ENCODE data around the gene SPACA4. TPM values are rescaled to one million over a fixed set of nuclear protein-coding genes. Genes with fewer than 3 reads are reported as not detected.
A peak's percentile ranks its signal among the peaks of the same experiment; 100 is the strongest.

Gene SPACA4
- total RNA-seq, 1 donor from 2014 or later, result not detected

DNA sequence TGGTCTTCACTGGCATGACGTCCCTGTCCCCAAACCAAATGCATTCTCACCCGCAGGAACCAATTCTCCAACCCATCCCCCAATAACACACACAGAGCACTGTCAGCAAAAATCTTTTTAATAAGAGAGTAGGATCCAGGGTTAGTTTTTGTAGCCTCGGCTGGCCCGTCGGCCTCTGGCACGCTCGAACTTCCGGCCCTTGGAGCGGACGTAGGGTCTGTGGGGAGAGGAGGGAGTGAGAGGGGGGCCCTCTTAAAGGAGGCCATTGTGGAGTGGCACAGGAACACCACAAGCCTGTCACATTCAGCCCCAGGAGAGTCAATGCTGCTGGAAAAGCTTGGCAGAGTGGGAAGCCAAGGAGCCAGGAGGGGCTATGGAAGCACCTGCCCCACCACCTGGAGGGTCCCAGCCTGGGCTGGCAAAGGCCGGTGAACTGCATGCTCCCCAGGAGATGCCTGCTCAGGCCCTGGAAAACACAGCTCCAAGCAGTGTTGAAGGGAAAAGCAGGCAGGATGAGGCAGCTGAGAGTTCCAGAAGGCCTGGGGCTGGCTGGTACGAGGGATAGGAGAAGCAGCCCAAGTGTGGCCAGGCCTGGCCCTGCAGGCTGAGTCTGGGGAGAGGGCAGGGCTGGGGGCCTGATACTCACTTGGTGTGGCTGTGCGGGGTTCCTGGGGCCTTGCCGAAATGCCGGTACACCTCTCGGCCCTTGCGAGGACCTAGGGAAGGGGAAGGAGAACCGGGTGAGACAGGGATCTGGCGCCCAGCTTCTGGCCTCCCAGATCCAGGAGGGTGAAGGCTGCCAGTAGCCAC is 8.9 kb downstream of the SPACA4 start:
- ATAC-seq (no peak), DNase-seq (ENCODE audit: low spot score) (no peak)
- intact Hi-C loops (cut with DNase I), result no loop called here

DNA sequence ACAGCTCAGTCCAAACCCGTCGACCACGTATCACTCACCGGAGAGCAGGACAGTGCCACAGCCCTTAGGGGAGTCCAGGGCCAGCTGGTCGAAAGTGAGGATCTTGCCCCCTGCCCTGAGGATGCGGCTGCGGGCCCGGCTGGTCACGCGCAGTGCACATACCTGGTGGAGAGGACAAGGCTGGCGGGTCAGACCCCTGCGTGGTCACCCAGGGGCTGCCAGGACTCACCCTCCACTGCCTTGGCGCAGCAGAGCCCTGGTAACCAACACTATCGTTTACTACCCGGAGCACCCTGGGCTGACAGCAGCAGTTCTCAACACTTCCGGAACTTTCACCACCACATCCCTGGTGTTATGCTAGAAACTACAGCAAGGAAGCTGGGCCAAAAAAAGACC is 9.5 kb downstream of the SPACA4 start:
- ATAC-seq, result no peak
- DNase-seq (ENCODE audit: low spot score), result no peak
- intact Hi-C loops (cut with DNase I), result no loop called here

DNA sequence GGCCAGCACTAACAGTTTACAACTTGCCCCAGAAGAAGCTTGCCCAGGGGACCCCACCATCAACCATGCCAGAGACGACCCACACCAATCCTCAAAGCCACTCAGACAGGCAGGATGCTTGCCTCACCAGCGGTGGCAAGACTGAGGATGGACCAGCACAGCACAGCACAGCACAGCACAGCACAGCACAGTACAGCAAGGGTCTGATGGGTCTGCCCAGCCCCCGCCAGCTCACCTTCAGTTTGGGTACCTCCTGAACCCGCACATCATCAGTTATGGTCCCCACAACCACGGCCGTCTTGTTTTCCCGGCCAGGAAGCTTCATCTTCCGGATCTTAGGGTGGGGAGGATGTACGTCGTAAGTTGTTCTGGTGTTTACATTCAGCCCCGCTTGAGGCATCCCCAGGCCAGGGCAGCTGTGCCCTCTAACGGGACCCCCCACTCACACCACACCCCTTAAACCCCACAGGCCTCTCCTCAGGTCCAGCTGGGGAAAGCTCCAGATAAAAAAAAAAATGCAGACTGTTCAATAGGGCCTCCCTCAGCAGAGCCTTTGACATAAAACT is 10.0 kb downstream of the SPACA4 start:
- no peak for DNase-seq (ENCODE audit: low spot score)
- no peak for ATAC-seq
- intact Hi-C loops (cut with DNase I), result no loop called here

DNA sequence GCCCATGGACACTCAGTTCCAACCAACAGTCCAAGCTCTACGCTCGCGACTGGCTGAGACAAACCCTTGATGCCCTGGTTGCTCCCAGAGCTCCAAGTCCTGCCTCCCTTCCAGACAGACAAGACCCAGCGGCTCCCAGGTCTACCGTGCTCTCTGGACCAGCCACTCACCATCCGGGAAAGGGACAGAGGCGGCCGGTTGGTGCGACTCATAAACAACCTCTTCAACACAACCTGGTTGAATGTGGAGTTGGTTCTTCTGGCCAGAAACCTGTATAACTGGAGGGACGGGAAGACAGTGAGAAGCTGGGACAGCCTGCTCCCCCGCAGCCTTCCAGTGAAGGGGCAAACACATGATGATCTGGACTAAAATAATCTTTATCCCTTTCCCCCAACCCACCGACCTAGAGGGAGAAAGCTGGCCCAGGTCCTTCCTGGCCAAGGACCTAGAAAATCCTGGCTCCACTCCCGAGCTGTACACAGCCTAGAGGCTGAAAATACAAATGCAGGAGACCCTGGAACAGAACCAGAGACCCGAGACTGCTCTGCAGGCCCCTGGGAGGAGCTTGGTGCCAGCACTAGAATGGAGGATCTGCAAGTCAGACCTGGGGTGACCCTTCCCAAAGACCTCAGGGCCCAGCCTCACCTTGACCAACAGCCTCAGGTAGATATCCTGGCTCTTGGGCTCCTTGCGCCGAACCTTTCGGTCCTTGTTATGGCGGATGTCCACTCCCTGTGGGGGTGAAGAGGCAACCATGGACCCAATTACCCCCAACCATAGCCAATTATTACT is 10.8 kb downstream of the SPACA4 start:
- DNase-seq (ENCODE audit: low spot score), result no peak
- no peak for ATAC-seq
- intact Hi-C loops (cut with DNase I), result no loop called here

DNA sequence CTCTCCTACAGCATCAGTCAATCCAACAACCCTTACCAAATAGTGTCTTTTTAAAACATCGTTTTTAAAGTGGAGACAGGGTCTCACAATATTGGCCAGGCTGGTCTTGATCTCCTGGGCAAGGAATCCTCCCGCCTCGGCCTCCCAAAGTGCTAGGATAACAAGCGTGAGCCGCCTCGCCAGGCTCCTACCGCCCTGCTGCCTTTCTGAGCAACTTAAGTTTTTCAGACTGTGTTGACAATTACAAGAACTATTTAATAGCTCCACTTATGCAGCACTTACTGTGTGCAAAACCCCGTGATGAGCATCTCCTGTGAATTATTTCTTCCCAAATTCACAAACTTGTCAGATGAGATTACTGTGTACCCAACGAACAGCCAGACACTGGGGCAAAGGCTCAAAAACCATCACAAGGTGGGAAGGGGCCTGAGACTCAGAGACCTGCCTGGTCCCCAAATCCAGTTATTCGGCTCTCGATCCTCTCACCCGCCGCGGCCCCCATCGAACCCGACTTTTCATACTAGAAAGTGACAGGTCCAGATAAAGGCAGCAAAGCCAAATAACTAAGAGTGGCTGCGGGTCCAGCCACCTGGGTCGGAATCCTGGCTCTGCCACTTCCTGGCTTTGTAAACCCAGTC is 11.9 kb downstream of the SPACA4 start:
- DNase-seq (ENCODE audit: low spot score) (no peak), ATAC-seq (no peak)
- intact Hi-C loops (cut with DNase I), result no loop called here

DNA sequence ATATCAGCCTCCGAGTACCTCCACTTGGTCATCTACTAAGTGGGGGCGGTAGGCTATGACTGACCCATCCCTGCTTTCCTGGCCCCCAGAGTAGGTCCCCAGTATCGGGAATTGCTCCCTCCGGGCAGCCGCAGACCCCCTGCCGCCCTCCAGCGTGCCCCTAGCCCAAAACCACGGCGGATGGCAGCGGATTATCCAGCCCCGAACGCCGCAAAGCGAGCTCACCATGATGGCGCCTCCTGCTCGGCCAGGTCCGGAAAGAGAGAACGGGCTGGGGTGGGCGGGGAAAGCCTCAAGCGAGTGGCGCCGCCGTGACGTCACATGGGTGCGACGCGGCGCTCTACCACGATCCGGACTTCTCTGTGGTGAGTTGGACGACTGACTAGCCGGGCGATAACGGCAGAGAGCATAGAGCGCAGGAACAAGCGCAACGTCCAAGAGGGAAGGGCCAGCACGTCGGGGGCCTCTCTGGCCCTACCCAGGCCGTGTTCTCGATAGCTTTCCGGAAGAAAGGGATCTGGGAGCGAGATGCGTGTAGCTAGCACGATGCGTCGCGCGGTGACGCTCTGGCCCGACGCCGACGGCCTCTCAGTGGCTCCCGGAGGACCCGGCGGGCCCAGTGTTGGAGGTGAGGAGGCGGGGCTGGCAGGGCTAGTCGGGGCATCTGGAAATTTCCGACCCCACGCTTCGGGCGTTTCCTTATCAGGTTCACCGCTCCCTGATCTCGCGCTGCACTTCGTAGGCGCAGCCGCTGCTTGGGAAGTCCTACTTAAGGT is 12.6 kb downstream of the SPACA4 start, which contains the start of the genes RPL18 and SPHK2:
TSS of gene RPL18 (minus strand) at position 263 of the 776 bp plus-strand sequence. CDS start at position 228, 35 bp downstream.
TSS of gene SPHK2 (plus strand) at position 591 of the 776 bp plus-strand sequence. CDS start 1,009 bp downstream, outside the sequence.
- intact Hi-C loops (cut with DNase I), result no loop called here
- peak; percentile 97 for DNase-seq (ENCODE audit: low spot score)
- peak; percentile 95 for ATAC-seq

DNA sequence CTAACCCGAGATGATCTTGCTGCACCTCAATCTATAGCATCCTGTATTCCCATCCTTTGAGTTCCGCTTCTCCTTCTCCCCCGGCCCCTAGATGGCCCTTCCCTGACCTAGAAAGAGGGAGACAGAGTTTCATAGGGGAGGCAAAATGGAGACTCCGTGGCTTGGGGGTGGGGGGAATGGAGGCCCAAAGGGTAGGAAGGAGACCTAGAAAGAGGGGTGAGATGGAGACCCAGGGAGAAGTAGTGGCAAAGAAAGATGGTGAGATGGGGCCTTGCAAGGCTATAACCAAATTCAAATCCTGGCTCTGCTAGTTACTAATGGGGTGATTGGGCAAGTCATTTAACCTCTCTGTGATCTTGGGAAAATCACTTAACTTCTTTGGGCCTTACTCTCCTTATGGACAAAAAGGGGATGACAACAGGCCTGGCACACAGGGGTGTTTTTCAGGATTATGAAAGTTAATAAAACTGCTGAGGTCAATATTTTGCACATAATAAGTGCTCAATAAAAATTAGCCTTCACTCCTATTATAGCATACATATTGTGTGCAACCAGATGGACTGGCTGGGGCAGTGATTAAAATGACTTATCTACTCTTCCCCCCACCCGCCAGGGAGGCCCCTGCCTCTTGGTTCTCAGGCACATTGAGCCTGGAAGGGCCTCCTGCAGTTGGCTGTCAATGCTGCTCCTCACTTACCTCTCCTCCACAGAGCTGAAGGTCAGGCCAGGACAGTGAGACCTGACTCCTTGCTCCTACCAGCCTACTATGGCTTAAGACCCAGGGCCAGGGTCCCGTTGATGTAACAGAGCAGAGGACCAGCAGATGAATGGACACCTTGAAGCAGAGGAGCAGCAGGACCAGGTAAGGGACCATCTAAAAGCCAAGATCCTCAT is 13.4 kb downstream of the SPACA4 start:
- ATAC-seq (no peak), DNase-seq (ENCODE audit: low spot score) (no peak)
- intact Hi-C loops (cut with DNase I), result no loop called here

DNA sequence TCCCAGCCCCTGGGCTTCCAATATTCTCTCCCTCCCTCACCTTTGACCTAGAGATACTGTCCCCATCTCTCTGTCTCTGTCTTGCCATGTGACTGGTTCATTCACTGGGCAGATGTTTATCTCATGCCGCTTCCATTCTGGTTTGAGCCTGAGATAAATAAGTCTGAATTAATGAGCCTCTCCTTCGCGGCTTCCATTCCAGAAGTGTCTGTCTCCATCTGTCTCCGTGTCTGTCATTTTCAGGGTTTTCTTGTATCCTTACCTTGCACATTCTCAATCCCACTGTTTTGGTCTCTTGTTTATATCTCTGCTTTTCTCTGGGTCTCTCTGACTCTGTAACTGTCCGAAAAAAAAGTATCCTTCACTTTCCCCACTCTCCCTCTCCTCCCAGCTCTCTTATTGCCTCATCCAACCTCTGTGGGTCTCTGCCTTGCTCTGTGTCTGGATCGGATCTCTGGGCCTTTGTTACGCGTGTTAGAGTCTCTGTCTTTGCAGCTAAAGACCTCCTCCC is 17.1 kb downstream of the SPACA4 start:
- ATAC-seq, result no peak
- intact Hi-C loops (cut with DNase I), result no loop called here

DNA sequence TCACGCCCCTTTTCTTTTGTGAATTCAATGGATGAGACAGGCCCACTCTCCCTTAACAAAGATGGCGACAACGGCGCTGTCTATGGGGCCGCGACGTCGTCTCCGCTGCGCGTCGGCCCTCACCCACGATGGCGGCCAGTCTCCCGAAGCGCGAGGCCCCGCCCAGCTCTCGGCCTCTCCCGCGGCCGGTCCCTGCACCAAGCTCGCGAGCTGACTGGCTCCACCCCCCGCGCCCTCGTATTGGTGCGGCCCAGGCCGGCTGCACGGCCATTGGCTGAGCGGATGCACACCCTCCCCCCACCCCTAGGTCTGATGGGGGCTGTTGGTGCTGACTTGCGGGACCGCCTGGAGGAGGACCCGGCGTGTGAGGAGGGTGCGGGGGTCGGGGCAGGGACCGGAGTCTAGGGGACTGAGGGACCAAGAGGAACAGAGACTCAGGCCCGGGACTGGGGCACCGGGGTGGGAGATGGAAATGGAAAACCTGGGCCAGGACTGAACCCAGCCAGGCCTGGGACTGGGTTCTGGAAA is 17.6 kb downstream of the SPACA4 start:
- ATAC-seq (peak; percentile 88), DNase-seq (ENCODE audit: low spot score) (peak; percentile 99)
- intact Hi-C loops (cut with DNase I), result no loop called here

More for the DNA sequence above, 17.1 kb downstream of the SPACA4 start:
- no peak for DNase-seq (ENCODE audit: low spot score)

DNA sequence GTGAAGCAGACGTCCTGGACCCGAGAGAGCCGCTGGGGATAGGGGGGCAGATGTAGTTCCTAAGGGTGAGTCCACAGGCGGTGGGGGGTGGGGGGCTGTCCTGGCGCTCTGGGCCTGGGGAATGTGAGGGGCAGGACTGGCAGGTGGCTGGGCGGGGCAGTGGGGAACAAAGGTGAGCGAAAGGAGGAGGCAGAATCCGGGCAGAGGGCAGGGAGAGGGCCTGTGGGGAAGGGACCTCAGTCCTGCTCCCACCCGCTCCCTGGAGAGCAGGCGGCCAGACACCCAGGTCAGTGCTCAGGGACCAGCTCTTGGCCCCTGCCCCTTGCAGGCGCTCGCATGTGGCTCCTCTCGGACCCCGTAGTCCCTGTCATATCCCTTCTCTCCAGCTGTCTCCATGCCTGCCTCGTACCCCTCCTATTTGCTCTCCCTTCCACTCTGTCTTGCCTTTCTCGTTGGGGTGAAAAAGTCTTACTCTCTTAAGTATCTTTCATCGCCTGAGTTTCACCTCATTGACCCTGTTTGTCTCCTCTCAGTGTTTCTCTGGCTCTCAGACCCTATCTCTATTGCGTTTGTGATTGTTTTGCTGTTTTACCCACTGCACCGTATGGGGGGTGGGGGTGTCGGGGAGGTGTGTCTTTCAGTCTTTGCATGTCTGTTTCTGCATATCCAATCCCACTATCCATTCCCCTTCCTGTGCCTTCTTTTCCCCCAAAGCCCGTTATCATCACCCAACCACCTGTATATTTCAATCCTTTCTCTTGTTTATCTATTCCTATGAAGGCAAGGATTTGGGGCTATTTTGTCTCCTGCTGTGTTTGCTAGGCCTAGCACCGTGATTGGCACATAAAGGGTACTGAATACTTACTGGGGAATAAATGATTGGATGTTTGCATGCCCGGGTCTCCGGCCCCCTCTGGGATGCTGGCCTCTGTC is 18.5 kb downstream of the SPACA4 start:
- no peak for DNase-seq (ENCODE audit: low spot score)
- intact Hi-C loops (cut with DNase I), result no loop called here
- no peak for ATAC-seq

DNA sequence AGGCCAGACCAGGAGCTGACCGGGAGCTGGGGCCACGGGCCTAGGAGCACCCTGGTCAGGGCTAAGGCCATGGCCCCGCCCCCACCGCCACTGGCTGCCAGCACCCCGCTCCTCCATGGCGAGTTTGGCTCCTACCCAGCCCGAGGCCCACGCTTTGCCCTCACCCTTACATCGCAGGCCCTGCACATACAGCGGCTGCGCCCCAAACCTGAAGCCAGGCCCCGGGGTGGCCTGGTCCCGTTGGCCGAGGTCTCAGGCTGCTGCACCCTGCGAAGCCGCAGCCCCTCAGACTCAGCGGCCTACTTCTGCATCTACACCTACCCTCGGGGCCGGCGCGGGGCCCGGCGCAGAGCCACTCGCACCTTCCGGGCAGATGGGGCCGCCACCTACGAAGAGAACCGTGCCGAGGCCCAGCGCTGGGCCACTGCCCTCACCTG is 19.4 kb downstream of the SPACA4 start:
- intact Hi-C loops (cut with DNase I), result no loop called here
- no peak for DNase-seq (ENCODE audit: low spot score)
- no peak for ATAC-seq

DNA sequence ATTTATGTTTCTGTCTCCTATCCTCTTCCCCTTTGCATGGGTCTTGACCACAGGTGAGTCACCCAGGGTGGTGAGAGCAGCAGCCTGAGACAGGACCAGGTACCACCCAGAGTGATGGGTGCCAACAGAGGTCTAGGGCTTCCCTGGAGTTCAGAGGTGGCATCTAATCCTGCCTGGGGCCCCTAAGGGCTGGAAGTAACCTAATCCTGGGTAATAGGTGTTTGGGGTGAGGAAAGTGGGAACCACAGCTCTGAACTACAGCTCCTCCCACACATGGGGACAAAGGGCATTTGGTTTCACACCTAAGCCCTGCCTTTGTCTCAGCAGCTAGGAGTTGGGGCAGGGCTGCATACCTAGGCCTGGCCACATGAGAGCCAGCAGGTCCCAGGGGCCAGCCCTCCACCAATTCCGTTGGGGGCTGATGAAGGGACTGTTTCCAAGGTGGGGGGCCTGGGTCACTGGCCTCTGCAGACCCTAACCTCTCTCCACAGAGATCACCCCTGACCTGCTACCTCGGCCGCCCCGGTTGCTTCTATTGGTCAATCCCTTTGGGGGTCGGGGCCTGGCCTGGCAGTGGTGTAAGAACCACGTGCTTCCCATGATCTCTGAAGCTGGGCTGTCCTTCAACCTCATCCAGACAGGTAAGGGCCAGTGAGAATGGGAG is 20.8 kb downstream of the SPACA4 start:
- ATAC-seq (no peak), DNase-seq (ENCODE audit: low spot score) (no peak)
- intact Hi-C loops (cut with DNase I), result no loop called here

DNA sequence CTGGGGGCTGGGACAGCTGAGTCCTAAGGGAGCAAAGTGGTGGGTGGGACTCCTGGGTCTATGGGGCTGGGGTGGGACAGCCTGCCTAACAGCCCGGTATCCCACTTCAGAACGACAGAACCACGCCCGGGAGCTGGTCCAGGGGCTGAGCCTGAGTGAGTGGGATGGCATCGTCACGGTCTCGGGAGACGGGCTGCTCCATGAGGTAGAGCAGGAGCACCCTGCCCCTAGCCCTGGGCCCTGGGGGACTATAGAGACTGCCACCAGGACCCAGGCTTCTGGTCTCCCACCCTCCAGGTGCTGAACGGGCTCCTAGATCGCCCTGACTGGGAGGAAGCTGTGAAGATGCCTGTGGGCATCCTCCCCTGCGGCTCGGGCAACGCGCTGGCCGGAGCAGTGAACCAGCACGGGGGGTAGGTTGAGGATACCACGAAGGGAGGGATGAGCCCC is 21.3 kb downstream of the SPACA4 start:
- no peak for DNase-seq (ENCODE audit: low spot score)
- intact Hi-C loops (cut with DNase I), result no loop called here
- ATAC-seq, result no peak

DNA sequence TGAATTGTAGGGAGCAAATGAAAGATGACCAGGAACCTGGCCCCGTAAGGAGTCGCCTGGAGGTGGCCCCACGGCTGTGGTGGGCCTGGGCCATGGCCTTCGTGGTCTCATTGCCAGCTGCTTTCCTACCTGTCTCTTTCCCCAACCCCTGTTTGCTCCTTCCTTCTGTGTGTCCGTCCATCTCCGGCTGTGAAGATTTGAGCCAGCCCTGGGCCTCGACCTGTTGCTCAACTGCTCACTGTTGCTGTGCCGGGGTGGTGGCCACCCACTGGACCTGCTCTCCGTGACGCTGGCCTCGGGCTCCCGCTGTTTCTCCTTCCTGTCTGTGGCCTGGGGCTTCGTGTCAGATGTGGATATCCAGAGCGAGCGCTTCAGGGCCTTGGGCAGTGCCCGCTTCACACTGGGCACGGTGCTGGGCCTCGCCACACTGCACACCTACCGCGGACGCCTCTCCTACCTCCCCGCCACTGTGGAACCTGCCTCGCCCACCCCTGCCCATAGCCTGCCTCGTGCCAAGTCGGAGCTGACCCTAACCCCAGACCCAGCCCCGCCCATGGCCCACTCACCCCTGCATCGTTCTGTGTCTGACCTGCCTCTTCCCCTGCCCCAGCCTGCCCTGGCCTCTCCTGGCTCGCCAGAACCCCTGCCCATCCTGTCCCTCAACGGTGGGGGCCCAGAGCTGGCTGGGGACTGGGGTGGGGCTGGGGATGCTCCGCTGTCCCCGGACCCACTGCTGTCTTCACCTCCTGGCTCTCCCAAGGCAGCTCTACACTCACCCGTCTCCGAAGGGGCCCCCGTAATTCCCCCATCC is 22.1 kb downstream of the SPACA4 start:
- intact Hi-C loops (cut with DNase I), result no loop called here
- DNase-seq (ENCODE audit: low spot score), result peak; percentile 71
- ATAC-seq, result no peak

DNA sequence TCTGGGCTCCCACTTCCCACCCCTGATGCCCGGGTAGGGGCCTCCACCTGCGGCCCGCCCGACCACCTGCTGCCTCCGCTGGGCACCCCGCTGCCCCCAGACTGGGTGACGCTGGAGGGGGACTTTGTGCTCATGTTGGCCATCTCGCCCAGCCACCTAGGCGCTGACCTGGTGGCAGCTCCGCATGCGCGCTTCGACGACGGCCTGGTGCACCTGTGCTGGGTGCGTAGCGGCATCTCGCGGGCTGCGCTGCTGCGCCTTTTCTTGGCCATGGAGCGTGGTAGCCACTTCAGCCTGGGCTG is 22.7 kb downstream of the SPACA4 start:
- ATAC-seq, result no peak
- peak; percentile 61 for DNase-seq (ENCODE audit: low spot score)
- intact Hi-C loops (cut with DNase I), result no loop called here
